Breast epithelium (tissue), 4 donors: ENCODE measurements around the gene DNAL1. TPM values are rescaled to one million over a fixed set of nuclear protein-coding genes. Genes with fewer than 3 reads are reported as not detected.

Source experiments
- DNase-seq, 2 donors: peaks; one replicate each; pipeline ENCODE4 v3.0.0-alpha.2; 2019; ENCODE audit warnings: low spot score in 2 of 2
- H3K27ac ChIP-seq, 2 donors: fragments of 200-600 bp; sonication (generic) in 1 of 2; one replicate each; pipeline ENCODE4 v1.5.1; 2016 to 2019; ENCODE audit warnings: mild to moderate bottlenecking in 1 of 2
- H3K27me3 ChIP-seq, 2 donors: fragments of 200-600 bp; sonication (generic) in 1 of 2; one replicate each; pipeline versions ENCODE4 v1.5.1 to v1.6.0; 2017 to 2019; ENCODE audit warnings: control low read depth in 1 of 2, mild to moderate bottlenecking in 1 of 2
- H3K36me3 ChIP-seq: fragments of 200-600 bp; one replicate; pipeline ENCODE4 v1.5.1; 2019
- H3K4me1 ChIP-seq, 2 donors: fragments of 200-600 bp; sonication (generic); one replicate each; pipeline ENCODE4 v1.5.1; 2016 to 2019; ENCODE audit warnings: control low read depth in 1 of 2
- H3K4me3 ChIP-seq, 3 donors: fragments of 200-600 bp; sonication (generic); 1 replicate in 2 of 3; 2 replicates in 1 of 3; pipeline ENCODE4 v1.5.1; 2016 to 2019; ENCODE audit warnings: mild to moderate bottlenecking in 3 of 3, moderate library complexity in 2 of 3
- H3K9me3 ChIP-seq, 2 donors: fragments of 200-600 bp; sonication (generic) in 1 of 2; one replicate each; pipeline ENCODE4 v1.5.1; 2016 to 2019; ENCODE audit warnings: control low read depth in 1 of 2
- CTCF ChIP-seq, 3 donors: fragments of 450-650 bp; IDR thresholded peaks; one replicate each; pipeline ENCODE4 v1.5.1; 2016 to 2017; ENCODE audit warnings: antibody characterized with exemption in 3 of 3, mild to moderate bottlenecking in 3 of 3, moderate library complexity in 3 of 3
- POLR2A ChIP-seq: fragments of 450-650 bp; IDR thresholded peaks from one replicate; pipeline ENCODE4 v1.6.1; 2016; ENCODE audit warnings: antibody characterized with exemption, mild to moderate bottlenecking, moderate library complexity
- POLR2AphosphoS5 ChIP-seq, 3 donors: sonication (generic); formaldehyde crosslinking; IDR thresholded peaks; one replicate each; pipeline ENCODE4 v1.6.1; 2017; ENCODE audit warnings: antibody characterized with exemption in 3 of 3
- intact Hi-C: fragments of 100-400 bp; cut with DNase I; formaldehyde crosslinking; loops from one replicate; pipeline ENCODE4 v1.15.1; 2023; ENCODE audit warnings: low total_unique reads
- total RNA-seq, 3 donors: library from RNA; depleted of rRNA; stranded (reverse); fragments of >200 nt; gene quantifications; one replicate each; pipeline ENCODE4 v1.1.0, GENCODE V29; 2016

Gene DNAL1
- total RNA-seq, 3 donors from 2014 or later, result 6.1 to 12.8 (median 10.5) TPM

- Histone ChIP-seq H3K4me3 (no peak overlapping the region), H3K27ac (peak overlapping the region; percentile 82 to 91), H3K27me3 (no peaks in the 10 kb centered on the region), H3K36me3 (no peaks in the 10 kb centered on the region), H3K9me3 (no peaks in the 10 kb centered on the region), H3K4me1 (peaks cover 52 to 77% of the 10 kb centered on the region in 2 donors)
- TF ChIP-seq POLR2AphosphoS5 (IDR thresholded peaks at IDR 0.05) (no peak), POLR2A (no peak), CTCF (IDR thresholded peaks at IDR 0.05) (no peak)
- DNase-seq, result no peak
- intact Hi-C loops, result no loop called here
These were observed 102.8 kb downstream of the DNAL1 start for GRCh38 chr14:73747379-73748211.

- H3K4me3 ChIP-seq, result no peak overlapping the region
- H3K27ac ChIP-seq, result no peak overlapping the region
- no peaks in the 10 kb centered on the region for H3K9me3 ChIP-seq
- no peaks in the 10 kb centered on the region for H3K27me3 ChIP-seq
- H3K4me1 ChIP-seq, result peaks cover 53 to 78% of the 10 kb centered on the region in 2 donors
- no peak for DNase-seq
- TF ChIP-seq POLR2AphosphoS5 (IDR thresholded peaks at IDR 0.05), result no peak
- TF ChIP-seq CTCF (IDR thresholded peaks at IDR 0.05), result no peak
- TF ChIP-seq POLR2A, result no peak
- H3K36me3 ChIP-seq, result no peaks in the 10 kb centered on the region
- intact Hi-C loops, result no loop called here
These were observed 104.1 kb downstream of the DNAL1 start for GRCh38 chr14:73748858-73749357.

- Histone ChIP-seq H3K4me3 (no peak overlapping the region), H3K36me3 (no peaks in the 10 kb centered on the region), H3K4me1 (peaks cover 49 to 78% of the 10 kb centered on the region in 2 donors), H3K27me3 (no peaks in the 10 kb centered on the region), H3K27ac (peak overlapping the region; percentile 94 to 96), H3K9me3 (no peaks in the 10 kb centered on the region)
- TF ChIP-seq POLR2A (no peak), POLR2AphosphoS5 (IDR thresholded peaks at IDR 0.05) (no peak), CTCF (IDR thresholded peaks at IDR 0.05) (no peak)
- DNase-seq, result no peak
- intact Hi-C loops, result no loop called here
These were observed 105.1 kb downstream of the DNAL1 start for GRCh38 chr14:73749706-73750530.

- no peak for DNase-seq
- Histone ChIP-seq H3K27ac (peak overlapping the region; percentile 94 to 96), H3K4me1 (peaks cover 49 to 79% of the 10 kb centered on the region in 2 donors), H3K36me3 (no peaks in the 10 kb centered on the region), H3K9me3 (no peaks in the 10 kb centered on the region), H3K4me3 (no peak overlapping the region), H3K27me3 (no peaks in the 10 kb centered on the region)
- intact Hi-C loops, result no loop called here
- no peak for TF ChIP-seq POLR2AphosphoS5 (IDR thresholded peaks at IDR 0.05)
- no peak for TF ChIP-seq CTCF (IDR thresholded peaks at IDR 0.05)
- no peak for TF ChIP-seq POLR2A
These were observed 105.7 kb downstream of the DNAL1 start for GRCh38 chr14:73750531-73750901.
